ENCODE results near the gene IL20RA. TPM values are rescaled to one million over a fixed set of nuclear protein-coding genes. Genes with fewer than 3 reads are reported as not detected.

IL20RA gene
- total RNA-seq, 2 experiments from 2014 or later, result not detected

GRCh38 chr6:136984578-136984977 lies 60.2 kb downstream of the IL20RA start:
- peaks cover 30% of the 10 kb centered on the region for H3K27me3 Mint-ChIP-seq
- no peaks in the 10 kb centered on the region for H3K36me3 Mint-ChIP-seq (ENCODE audit: low read depth)
- peaks cover 2% of the 10 kb centered on the region for H3K4me1 Mint-ChIP-seq (ENCODE audit: low read depth)
- DNase-seq (no peak), ATAC-seq (no peak)
- no peaks in the 10 kb centered on the region for H3K9me3 Mint-ChIP-seq
- intact Hi-C loops (cut with micrococcal nuclease), result no loop called here
- H3K27ac Mint-ChIP-seq, result no peak overlapping the region
- no peak for TF ChIP-seq CTCF (IDR thresholded peaks at IDR 0.05)
- CTCF ChIA-PET, result interaction anchor here (1.0 kb wide), 1 partner anchor 14 kb away, joined by 3 read pairs; no protein-coding TSS in a partner anchor
- POLR2A ChIA-PET, result no interaction called here
- H3K4me3 Mint-ChIP-seq, result no peak overlapping the region

GRCh38 chr6:136983687-136984086 lies 61.1 kb downstream of the IL20RA start:
- CTCF ChIA-PET, result no interaction called here
- H3K36me3 Mint-ChIP-seq (ENCODE audit: low read depth), result no peaks in the 10 kb centered on the region
- no peaks in the 10 kb centered on the region for H3K4me1 Mint-ChIP-seq (ENCODE audit: low read depth)

GRCh38 chr6:136982928-136983327 lies 61.8 kb downstream of the IL20RA start:
- H3K27ac Mint-ChIP-seq, result no peak overlapping the region
- ATAC-seq, result no peak
- peaks cover 19% of the 10 kb centered on the region for H3K27me3 Mint-ChIP-seq
- TF ChIP-seq CTCF (IDR thresholded peaks at IDR 0.05), result no peak
- CTCF ChIA-PET, result no interaction called here
- no peaks in the 10 kb centered on the region for H3K36me3 Mint-ChIP-seq (ENCODE audit: low read depth)
- no peak overlapping the region for H3K4me3 Mint-ChIP-seq
- no peak for DNase-seq
- intact Hi-C loops (cut with micrococcal nuclease), result no loop called here
- H3K9me3 Mint-ChIP-seq, result no peaks in the 10 kb centered on the region
- POLR2A ChIA-PET, result no interaction called here
- H3K4me1 Mint-ChIP-seq (ENCODE audit: low read depth), result no peaks in the 10 kb centered on the region

More at GRCh38 chr6:136983687-136984086, 61.1 kb downstream of the IL20RA start:
- Mint-ChIP-seq H3K9me3 (no peaks in the 10 kb centered on the region), H3K4me3 (no peak overlapping the region), H3K27ac (no peak overlapping the region), H3K27me3 (peaks cover 26% of the 10 kb centered on the region)
- no peak for TF ChIP-seq CTCF (IDR thresholded peaks at IDR 0.05)
- intact Hi-C loops (cut with micrococcal nuclease), result no loop called here
- ATAC-seq (no peak), DNase-seq (no peak)
- POLR2A ChIA-PET, result no interaction called here

GRCh38 chr6:136980070-136980469 lies 64.7 kb downstream of the IL20RA start:
- peaks cover 9% of the 10 kb centered on the region for H3K27me3 Mint-ChIP-seq
- H3K4me3 Mint-ChIP-seq, result no peak overlapping the region
- H3K4me1 Mint-ChIP-seq (ENCODE audit: low read depth), result no peaks in the 10 kb centered on the region
- POLR2A ChIA-PET, result interaction anchor here (1.0 kb wide), 1 partner anchor 9 kb away, joined by 3 read pairs; no protein-coding TSS in a partner anchor
- CTCF ChIA-PET, result interaction anchor here (0.7 kb wide), 2 partner anchors 47 to 272 kb away, joined by 3 read pairs; no protein-coding TSS in a partner anchor
- no peaks in the 10 kb centered on the region for H3K36me3 Mint-ChIP-seq (ENCODE audit: low read depth)
- DNase-seq, result no peak
- no peak for ATAC-seq
- TF ChIP-seq CTCF (IDR thresholded peaks at IDR 0.05), result no peak
- intact Hi-C loops (cut with micrococcal nuclease), result no loop called here
- H3K9me3 Mint-ChIP-seq, result no peaks in the 10 kb centered on the region
- no peak overlapping the region for H3K27ac Mint-ChIP-seq

GRCh38 chr6:136979206-136979605 lies 65.6 kb downstream of the IL20RA start:
- intact Hi-C loops (cut with micrococcal nuclease), result no loop called here
- ChIA-PET POLR2A (interaction anchor here (0.6 kb wide), 1 partner anchor 607 kb away, joined by 3 read pairs; no protein-coding TSS in a partner anchor), CTCF (interaction anchor here (1.0 kb wide), 1 partner anchor 8 kb away, joined by 3 read pairs; no protein-coding TSS in a partner anchor)
- H3K27ac Mint-ChIP-seq, result no peak overlapping the region
- DNase-seq, result no peak
- ATAC-seq, result no peak
- no peaks in the 10 kb centered on the region for H3K9me3 Mint-ChIP-seq
- H3K36me3 Mint-ChIP-seq (ENCODE audit: low read depth), result no peaks in the 10 kb centered on the region
- peaks cover 9% of the 10 kb centered on the region for H3K27me3 Mint-ChIP-seq
- no peak overlapping the region for H3K4me3 Mint-ChIP-seq
- H3K4me1 Mint-ChIP-seq (ENCODE audit: low read depth), result no peaks in the 10 kb centered on the region
- TF ChIP-seq CTCF (IDR thresholded peaks at IDR 0.05), result no peak

Data from activated CD8-positive, alpha-beta T cell treated with anti-CD3 and anti-CD28 coated beads for 36 hours (primary cell).